Activated naive CD8-positive, alpha-beta T cell (primary cell): ENCODE measurements around the gene MYO16.

Experiments used
- H3K27ac Mint-ChIP-seq: one replicate; pipeline ENCODE4 v1.8.0; 2021; ENCODE audit warnings: mixed read lengths
- H3K27me3 Mint-ChIP-seq: one replicate; pipeline ENCODE4 v1.8.0; 2021; ENCODE audit warnings: mixed read lengths
- H3K36me3 Mint-ChIP-seq: one replicate; pipeline ENCODE4 v1.8.0; 2021; ENCODE audit warnings: mixed read lengths
- H3K4me1 Mint-ChIP-seq: one replicate; pipeline ENCODE4 v1.8.0; 2021; ENCODE audit warnings: low read depth, mixed read lengths
- H3K4me3 Mint-ChIP-seq: one replicate; pipeline ENCODE4 v1.8.0; 2021; ENCODE audit warnings: mild to moderate bottlenecking, mixed read lengths
- H3K9me3 Mint-ChIP-seq: one replicate; pipeline ENCODE4 v1.8.0; 2021; ENCODE audit warnings: low read depth, mixed read lengths

Gene MYO16

DNA sequence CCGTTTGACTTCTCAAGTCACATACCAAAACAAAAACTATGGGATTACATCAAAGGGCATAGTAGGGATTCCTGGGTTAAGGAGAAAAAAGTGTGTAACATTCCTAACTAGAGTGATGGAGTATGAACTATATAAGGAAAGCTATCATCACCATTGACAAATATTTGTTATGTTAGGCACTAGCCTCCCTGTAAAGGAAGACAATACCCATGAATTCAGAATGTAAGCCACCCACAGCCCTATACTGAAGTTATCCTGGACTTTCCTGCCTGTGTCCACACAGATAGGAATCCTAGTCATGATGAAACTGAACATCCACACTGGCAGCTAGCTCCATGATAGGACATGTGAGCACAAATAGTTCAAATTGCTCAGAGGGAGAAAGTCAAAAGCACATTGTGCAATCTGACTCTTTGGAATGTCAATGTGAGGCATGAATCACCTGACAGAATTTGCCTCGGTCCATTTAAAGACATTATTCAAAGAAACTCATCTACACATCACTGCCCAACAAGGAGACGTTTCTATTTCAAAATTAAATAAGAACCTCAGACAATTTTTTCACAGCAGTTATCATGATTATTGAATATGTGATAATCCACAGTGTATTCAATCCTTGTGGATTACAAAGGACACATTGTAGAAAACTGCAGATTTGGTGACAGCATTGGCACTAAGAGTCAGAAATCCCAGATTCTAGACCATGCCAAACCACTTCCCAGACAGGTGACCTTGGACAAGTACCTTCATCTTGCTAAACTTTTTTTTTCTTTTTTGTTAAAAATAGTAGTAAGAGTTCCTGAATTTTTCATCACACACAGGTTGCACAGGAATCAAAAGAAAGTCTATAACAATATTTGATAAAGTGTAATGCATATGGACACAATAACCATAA lies 627.7 kb downstream of the MYO16 start:
- peaks cover 6% of the 10 kb centered on the region for H3K9me3 Mint-ChIP-seq
- H3K4me1 Mint-ChIP-seq = no peaks in the 10 kb centered on the region
- H3K27ac Mint-ChIP-seq = no peak overlapping the region
- peaks cover 2% of the 10 kb centered on the region for H3K27me3 Mint-ChIP-seq
- H3K4me3 Mint-ChIP-seq = no peak overlapping the region
- H3K36me3 Mint-ChIP-seq = no peaks in the 10 kb centered on the region
